Measurements from ENCODE around the gene LDHAL6A. TPM values are rescaled to one million over a fixed set of nuclear protein-coding genes. Genes with fewer than 3 reads are reported as not detected.

Gene LDHAL6A
- total RNA-seq, 1 experiment from 2014 or later: not detected

- no peak for DNase-seq
- Histone ChIP-seq H2BK15ac (ENCODE audit: low read depth, low read length) (no peak overlapping the region), H3K79me1 (ENCODE audit: insufficient read depth, low read depth, low read length, poor library complexity, severe bottlenecking) (no peaks in the 10 kb centered on the region), H3K9me3 (ENCODE audit: control insufficient read depth, low read depth, low read length) (no peaks in the 10 kb centered on the region), H3K4me1 (ENCODE audit: insufficient read depth, low read length) (no peaks in the 10 kb centered on the region), H3K9ac (ENCODE audit: extremely low read depth, insufficient read length, low read length) (no peak overlapping the region), H3K56ac (ENCODE audit: insufficient read length, low read depth, low read length) (no peak overlapping the region), H3K27me3 (ENCODE audit: insufficient read depth, low read length) (no peaks in the 10 kb centered on the region), H3K18ac (ENCODE audit: insufficient read length, low read depth, low read length) (no peak overlapping the region), H4K91ac (ENCODE audit: insufficient read length, low read depth, low read length) (no peak overlapping the region), H2AK5ac (ENCODE audit: insufficient read length, low read length) (no peak overlapping the region), H2BK20ac (ENCODE audit: low read depth, low read length, poor library complexity, severe bottlenecking) (no peak overlapping the region), H3K23ac (ENCODE audit: insufficient read length, low read depth, low read length) (no peak overlapping the region), H3T11ph (ENCODE audit: low read length) (no peak overlapping the region), H4K5ac (ENCODE audit: insufficient read length, low read depth, low read length) (no peak overlapping the region), H3K4me2 (ENCODE audit: insufficient read depth, insufficient read length, low read length) (no peak overlapping the region), H2BK12ac (ENCODE audit: insufficient read length, low read depth, low read length) (no peak overlapping the region), H4K8ac (replicated peaks; ENCODE audit: insufficient read length, low read depth, low read length) (no peak overlapping the region), H3K4ac (ENCODE audit: low read depth, low read length) (no peak overlapping the region), H3K23me2 (ENCODE audit: insufficient read length, low read depth, low read length, poor library complexity, severe bottlenecking) (no peaks in the 10 kb centered on the region), H3K27ac (ENCODE audit: insufficient read length, low read depth, low read length) (no peak overlapping the region), H3K79me2 (ENCODE audit: insufficient read depth, low read length) (no peaks in the 10 kb centered on the region), H4K20me1 (ENCODE audit: control insufficient read depth, insufficient read depth, insufficient read length) (no peaks in the 10 kb centered on the region), H3K14ac (ENCODE audit: insufficient read depth, low read length) (no peak overlapping the region), H2BK120ac (ENCODE audit: low read depth, low read length, poor library complexity, severe bottlenecking) (no peak overlapping the region), H2AFZ (ENCODE audit: low read length) (no peak overlapping the region), H2BK5ac (ENCODE audit: insufficient read length, low read length) (no peak overlapping the region)
- H3K9me3 Mint-ChIP-seq: no peaks in the 10 kb centered on the region
- H3K27ac Mint-ChIP-seq: 0 out of 7 replicates have a peak overlapping the region, but pooled peaks of 1 of the 3 experiments have one; percentile 38
- no peaks in the 10 kb centered on the region for H3K4me1 Mint-ChIP-seq
- no peaks in the 10 kb centered on the region for H3K27me3 Mint-ChIP-seq (ENCODE audit: low read depth)
- no peak for TF ChIP-seq CTCF (conservative IDR thresholded peaks at IDR 0.05)
- no peak overlapping the region for H3K4me3 Mint-ChIP-seq
- no peaks in the 10 kb centered on the region for H3K36me3 Mint-ChIP-seq (ENCODE audit: insufficient read depth in 1 of 3, low read depth in 3 of 3)
- no CpG with 5 or more reads among the region's 2 CpGs for WGBS (ENCODE audit: extremely low coverage, insufficient read length, low lambda C conversion rate)
These were observed 10.7 kb downstream of the LDHAL6A start for GRCh38 chr11:18466402-18466801.
